ENCODE measurements around the gene SLC16A7. TPM values are rescaled to one million over a fixed set of nuclear protein-coding genes. Genes with fewer than 3 reads are reported as not detected.
A peak's percentile ranks its signal among the peaks of the same experiment; 100 is the strongest.

SLC16A7 gene
- total and polyA plus RNA-seq, 12 donors: 6.0 to 246 (median 163) TPM

- TF ChIP-seq, protein P1, sequence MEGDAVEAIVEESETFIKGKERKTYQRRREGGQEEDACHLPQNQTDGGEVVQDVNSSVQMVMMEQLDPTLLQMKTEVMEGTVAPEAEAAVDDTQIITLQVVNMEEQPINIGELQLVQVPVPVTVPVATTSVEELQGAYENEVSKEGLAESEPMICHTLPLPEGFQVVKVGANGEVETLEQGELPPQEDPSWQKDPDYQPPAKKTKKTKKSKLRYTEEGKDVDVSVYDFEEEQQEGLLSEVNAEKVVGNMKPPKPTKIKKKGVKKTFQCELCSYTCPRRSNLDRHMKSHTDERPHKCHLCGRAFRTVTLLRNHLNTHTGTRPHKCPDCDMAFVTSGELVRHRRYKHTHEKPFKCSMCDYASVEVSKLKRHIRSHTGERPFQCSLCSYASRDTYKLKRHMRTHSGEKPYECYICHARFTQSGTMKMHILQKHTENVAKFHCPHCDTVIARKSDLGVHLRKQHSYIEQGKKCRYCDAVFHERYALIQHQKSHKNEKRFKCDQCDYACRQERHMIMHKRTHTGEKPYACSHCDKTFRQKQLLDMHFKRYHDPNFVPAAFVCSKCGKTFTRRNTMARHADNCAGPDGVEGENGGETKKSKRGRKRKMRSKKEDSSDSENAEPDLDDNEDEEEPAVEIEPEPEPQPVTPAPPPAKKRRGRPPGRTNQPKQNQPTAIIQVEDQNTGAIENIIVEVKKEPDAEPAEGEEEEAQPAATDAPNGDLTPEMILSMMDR (IDR thresholded peaks at IDR 0.05): no peak
- no peaks in the 10 kb centered on the region for H3K27me3 ChIP-seq
- DNase-seq (no peak), ATAC-seq (no peak)
- H3K27ac ChIP-seq: no peak overlapping the region
- intact Hi-C loops (cut with DNase I): no loop called here
- H3K9me3 ChIP-seq: no peaks in the 10 kb centered on the region
- H3K4me3 ChIP-seq: no peak overlapping the region
- peaks cover 0 to 14% (median 3%) of the 10 kb centered on the region in 9 donors for H3K4me1 ChIP-seq
- H3K36me3 ChIP-seq: no peaks in the 10 kb centered on the region
Observed at GRCh38 chr12:59627582-59627981, 31.8 kb downstream of the SLC16A7 start.

DNA sequence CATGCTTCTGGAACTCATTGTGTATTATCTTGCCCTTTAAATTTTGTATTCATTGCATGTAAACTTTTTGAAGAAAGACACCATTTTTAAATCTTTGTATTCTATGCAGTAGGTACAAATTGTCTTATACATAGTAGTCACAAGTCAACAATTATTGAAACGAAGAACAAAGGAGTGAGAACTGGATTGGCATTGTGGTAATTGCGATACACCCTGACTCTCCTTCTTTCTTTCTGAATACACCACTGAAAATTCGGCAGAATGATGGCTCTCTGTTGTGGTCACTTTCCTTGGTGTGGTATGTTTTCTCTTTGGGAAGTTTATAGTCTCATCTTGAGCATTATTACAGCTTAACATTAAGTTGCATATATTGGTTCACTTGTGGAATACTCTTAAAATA, 34.1 kb downstream of the SLC16A7 start:
- DNase-seq: no peak
- Histone ChIP-seq H3K27me3 (no peaks in the 10 kb centered on the region), H3K27ac (no peak overlapping the region), H3K9me3 (no peaks in the 10 kb centered on the region), H3K4me1 (peaks cover 0 to 17% (median 3%) of the 10 kb centered on the region in 9 donors), H3K4me3 (no peak overlapping the region), H3K36me3 (no peaks in the 10 kb centered on the region)
- intact Hi-C loops (cut with DNase I): no loop called here
- TF ChIP-seq, protein P1 (IDR thresholded peaks at IDR 0.05): no peak
- ATAC-seq: no peak
- 89 to 94% methylated on average over 3 of the region's 3 CpGs for WGBS, 2 donors

DNA sequence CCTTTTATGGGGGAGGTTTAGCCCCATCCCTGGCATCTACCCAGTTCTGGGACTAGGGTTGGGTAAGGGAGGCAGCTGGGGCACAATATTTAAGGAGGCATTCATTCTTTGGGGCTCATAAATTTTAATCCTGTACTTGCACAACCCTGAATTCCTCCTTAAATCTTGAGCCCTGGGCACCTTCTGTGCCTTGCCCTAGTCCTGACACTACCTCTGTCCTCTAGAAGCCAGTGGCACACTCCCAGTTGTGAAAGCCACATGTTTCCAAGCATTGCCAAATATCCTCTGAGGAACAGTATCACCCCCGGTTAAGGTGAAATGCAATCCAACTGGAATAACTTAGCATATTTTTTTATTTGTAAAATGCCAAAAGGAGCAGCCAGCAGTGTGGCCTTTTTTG, 36.6 kb downstream of the SLC16A7 start:
- Histone ChIP-seq H3K9me3 (peaks cover 0 to 2% (median 0%) of the 10 kb centered on the region in 11 donors), H3K4me1 (peaks cover 0 to 24% (median 0%) of the 10 kb centered on the region in 9 donors), H3K4me3 (no peak overlapping the region), H3K27me3 (no peaks in the 10 kb centered on the region), H3K27ac (no peak overlapping the region), H3K36me3 (no peaks in the 10 kb centered on the region)
- intact Hi-C loops (cut with DNase I): no loop called here
- TF ChIP-seq, protein P1 (IDR thresholded peaks at IDR 0.05): no peak
- DNase-seq (no peak), ATAC-seq (peak in 7 of 8 donors; percentile 49 to 86 (median 72))
- 44 to 47% methylated on average over 1 of the region's 1 CpG for WGBS, 2 donors

DNA sequence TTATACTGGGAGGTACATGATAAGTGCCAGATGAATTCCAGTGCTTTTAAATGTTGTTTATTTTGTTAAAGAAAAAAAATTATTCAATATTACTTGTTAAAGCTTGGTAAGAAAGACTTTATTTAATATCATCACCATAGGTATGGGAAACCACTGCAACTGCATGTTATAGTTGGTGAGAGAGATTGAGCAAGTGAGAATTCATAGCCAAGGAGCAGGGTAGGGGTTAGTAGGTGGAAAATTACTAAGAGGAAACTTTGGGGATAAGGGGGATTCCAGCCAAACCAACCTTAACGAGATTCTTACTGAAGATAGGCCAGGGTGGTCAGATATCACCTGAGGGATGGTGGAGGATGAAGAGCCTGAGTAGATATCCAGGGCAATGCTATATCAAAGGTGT, 38.4 kb downstream of the SLC16A7 start:
- 87 to 93% methylated on average over 1 of the region's 1 CpG for WGBS, 2 donors
- intact Hi-C loops (cut with DNase I): no loop called here

More for the DNA sequence above, 38.4 kb downstream of the SLC16A7 start:
- DNase-seq (no peak), ATAC-seq (no peak)
- Histone ChIP-seq H3K27me3 (no peaks in the 10 kb centered on the region), H3K36me3 (no peaks in the 10 kb centered on the region), H3K4me1 (peaks cover 0 to 29% (median 3%) of the 10 kb centered on the region in 9 donors), H3K4me3 (no peak overlapping the region), H3K27ac (no peak overlapping the region), H3K9me3 (peaks cover 0 to 9% (median 0%) of the 10 kb centered on the region in 11 donors)
- TF ChIP-seq, protein P1 (IDR thresholded peaks at IDR 0.05): no peak

All from heart right ventricle (tissue), 16 donors.